ELF-1 (cell line): ENCODE data around the gene TLE4.

ENCODE experiments used
- DNase-seq: peaks from one replicate; pipeline ENCODE4 v3.0.0-alpha.2; 2016; ENCODE audit warnings: low read depth, low spot score

Gene TLE4

DNA sequence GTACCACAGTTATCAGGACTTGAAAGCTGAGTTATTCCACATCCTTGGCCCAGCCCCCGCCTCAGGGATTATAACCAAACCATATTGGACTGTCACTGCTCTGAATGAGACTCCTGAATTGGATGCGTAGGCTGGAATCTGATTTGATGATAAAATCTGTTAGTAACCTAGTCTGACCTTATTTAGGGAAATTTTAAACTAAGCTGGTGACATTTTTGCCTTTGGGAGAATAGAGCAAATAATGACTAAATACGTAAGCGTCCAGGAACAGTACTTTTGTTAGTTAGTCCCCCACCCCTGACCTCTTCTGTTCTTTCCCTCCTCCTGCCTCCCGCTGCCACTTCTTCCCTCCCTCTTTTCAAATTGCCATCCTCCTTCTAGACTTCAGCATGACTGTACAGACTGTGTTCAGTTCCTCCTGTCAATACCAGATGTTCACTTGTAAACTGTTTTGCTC is 92.6 kb downstream of the TLE4 start:
- DNase-seq = no peak

GRCh38 chr9:79665369-79665768 is 93.6 kb downstream of the TLE4 start:
- DNase-seq = no peak

DNA sequence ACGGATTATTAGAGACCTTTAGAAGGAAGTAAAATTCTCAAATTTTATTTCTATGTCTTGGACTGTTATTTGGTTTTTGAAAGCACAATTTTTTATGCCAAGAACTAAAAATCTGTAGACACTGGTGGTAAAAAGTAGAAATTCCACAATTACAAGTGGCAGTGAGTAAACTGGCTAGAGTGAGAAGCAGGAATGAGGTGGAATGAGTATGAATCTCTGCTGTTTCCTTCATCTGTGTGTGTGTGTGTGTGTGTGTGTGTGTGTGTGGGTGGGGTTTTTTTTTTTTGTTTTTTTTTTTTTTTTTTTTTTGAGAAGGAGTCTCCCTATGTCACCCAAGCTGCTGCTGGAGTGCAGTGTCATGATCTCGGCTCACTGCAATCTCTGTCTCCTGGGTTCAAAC is 94.2 kb downstream of the TLE4 start:
- DNase-seq = no peak

DNA sequence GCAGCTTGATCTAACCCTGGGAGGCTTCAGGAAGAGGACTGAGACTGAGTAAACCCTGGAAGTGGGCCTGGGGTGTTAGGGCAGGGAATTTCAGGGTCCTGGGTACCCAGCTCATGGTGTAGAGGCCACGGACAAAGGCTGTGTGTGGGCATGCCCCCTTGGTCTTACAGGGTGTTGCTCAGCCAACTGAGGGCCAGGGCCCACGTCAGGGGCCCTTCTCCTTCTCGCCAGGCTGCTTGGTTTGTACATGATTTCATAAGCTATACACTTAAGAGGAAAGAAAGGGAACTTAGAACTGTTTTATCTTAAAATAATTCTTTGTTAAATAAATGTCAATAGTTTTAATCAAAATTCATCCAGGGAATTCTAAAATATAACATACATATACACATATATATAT is 95.4 kb downstream of the TLE4 start:
- DNase-seq = no peak

DNA sequence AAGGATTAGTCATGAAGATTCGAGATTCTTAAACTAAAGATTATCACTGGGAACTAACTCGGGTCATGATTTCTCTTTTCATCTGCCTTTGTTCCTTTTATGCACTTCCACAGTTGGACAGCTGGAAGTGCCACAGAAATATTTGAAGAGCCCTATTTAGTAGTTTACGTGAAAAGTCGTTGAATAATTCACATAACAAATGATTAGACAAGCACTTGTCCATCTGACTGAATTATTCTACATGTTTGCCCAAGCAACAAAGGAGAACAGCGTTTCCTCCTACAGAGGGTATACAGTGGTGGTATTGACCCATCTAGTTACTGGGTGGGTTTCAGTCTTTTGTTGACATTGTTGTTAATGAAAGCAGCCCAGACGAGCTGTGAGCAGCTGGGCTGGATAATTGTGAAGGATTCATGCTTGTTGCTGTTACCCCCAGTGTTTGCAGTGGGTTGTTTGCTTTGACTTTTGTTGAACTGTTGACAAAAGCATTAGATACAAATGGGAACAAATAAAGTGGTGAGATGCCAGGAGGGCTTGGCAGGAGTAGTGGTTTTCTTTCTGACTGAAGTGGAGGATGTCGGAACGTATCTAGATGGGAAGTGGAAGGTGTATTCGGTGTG is 96.2 kb downstream of the TLE4 start:
- DNase-seq = no peak

- no peak for DNase-seq
Measured at GRCh38 chr9:79668956-79669355, 97.2 kb downstream of the TLE4 start.

DNA sequence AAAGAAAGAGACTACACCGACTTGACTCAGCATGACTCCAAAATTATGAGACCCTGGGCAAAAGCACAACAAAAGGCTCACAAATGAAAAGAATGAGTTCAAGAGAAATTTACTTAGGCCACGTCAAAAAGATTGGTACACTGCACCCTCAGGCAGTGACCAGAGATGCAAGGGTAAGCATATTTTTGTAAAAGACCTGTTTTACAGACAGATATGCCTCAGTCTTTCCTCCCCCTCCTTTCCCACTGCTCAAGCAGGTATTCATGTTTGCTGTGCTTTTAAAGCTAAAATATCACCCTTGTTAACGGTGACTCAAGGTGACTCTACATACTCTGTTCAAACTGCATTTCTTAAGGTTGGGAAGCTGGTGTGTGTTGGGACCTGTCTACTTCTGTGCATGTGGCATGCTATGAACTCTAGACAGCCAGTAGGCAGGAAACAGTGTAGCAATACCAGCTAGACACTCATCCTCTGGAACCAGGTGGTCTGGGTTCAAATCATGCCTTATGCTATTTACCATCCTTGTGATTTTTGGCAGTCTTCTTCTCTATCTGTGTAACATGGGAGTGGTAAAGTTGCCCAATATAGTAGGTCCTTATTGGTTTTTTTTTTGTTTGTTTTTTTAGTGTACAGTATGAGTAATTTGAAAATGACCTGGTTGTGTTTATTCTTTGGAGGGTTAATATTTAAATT is 98.7 kb downstream of the TLE4 start:
- no peak for DNase-seq

DNA sequence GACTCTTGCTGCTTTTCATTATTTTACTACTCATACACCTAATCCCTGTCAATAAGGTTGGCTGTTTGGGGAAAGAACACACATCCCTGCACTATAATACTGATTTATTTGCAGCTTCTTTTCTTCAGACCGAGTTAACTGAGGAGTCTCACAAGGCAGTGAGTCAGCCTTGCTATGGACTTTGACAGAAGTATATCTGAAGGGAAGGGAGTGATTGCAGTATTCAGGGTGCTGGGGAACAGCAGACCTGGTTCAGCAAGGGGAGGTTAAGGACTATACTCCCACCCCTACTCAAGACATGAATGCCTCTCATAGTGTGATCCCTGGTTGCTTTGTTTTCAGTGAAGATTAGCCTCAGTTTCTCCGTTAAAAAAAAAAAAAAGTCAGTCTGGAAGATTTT is 99.8 kb downstream of the TLE4 start:
- DNase-seq = no peak

DNA sequence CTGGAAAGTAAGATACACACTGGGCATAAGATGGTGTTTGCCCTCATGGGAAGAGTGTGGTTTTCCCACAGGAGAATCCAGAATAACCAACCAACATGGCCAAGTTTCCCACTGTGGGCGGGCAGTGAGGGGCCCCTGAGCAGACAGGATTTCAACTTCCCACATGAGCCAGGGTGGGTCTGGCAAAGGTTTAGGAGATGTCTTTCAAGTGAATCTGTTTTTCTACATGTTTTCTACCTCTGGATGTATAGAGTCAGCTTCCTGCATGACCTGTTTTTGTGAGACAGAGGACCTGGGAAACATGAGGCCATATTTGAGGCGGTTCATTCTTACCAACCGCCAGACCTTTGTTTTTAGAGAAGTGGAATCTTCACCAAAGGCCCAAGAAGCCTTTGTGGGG is 100.5 kb downstream of the TLE4 start:
- DNase-seq = peak; percentile 26

DNA sequence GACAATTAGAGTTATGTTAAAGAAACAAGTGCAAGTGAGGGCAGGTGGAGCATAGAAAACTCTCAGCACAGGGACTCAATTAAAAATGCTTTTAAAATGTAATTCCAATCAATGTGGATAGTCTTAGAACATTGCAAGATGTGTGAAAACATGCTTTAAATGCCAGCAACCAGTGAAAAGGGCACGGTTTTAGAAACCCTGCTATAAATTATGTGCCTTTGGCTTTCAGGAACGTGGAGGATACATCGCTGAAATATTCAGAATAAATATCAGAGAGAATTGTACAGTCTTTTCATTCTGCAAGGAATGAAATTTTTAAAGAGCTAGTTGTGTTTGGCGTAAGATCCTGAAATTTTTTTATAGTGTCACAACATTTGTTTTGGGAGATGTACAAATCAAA is 101.1 kb downstream of the TLE4 start:
- no peak for DNase-seq

DNA sequence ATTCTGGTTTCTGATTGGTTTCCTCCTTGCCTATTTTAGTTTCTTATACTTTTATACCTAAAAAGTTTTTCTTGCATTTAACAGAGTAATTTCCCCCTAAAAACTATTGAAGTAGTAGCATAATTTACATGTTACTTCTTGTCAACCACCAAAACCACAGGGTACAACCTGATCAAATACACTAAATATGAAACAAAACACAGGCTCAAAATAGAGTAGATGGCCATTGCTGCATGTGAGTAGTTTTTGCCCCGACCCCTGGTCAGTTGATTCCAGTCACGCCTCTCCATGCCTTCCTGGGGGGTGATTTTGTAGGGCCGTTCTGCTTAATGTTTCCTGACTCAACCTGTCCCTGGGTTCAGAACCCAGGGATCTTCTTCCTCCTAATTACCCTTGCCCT is 101.8 kb downstream of the TLE4 start:
- DNase-seq = no peak

DNA sequence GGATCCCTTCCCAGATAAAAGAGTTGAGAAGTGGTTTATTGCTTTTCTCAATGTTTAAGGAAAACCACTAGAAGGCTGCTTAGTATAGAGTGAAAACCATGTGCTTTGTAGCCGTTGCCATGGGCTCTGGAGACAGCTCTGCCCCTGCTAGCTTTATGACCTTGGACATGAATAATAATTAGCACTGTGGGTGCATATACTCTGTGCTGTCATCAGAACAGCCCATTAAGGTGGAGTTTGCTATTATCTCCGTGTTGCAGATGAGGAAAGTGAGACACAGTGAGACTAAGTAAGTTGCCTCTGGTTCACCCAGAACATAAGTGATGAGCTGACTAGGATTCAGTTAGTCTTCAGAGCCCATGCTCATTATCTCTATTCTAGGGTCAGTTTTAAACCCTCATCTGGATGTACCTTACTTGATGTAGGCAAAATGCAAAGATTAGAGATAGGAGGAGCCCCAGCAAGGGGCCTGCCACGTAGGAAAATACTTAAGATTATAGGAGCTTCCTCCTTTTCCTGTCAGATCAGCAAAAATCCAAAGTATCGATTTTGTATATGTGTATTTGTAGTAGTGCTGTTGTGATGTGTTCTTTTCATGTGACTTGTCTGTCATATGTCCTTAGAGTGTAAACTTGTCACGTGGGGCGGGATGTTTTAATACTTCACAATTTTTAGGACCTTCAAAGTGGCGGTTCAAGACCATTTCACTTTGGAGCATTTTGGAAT is 102.5 kb downstream of the TLE4 start:
- DNase-seq = no peak

DNA sequence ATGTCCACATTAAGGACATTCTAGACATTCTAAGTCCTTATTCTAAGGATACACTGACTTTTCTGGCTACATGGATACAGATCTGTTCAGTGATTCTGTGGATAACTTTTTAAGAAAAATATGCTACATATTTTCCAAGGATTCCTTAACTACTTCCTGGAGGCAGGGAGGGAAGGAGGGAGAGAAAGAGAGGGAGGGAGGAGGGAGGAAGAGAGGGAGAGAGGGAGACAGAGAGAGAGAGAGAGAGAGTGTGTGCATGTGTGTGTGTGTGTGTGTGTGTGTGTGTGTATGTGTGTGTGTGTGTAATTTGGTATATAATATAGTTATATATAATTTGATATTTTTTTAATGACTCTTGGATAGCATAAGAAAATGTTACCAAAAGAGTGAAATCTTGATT is 109.8 kb downstream of the TLE4 start:
- no peak for DNase-seq

- peak; percentile 54 for DNase-seq
Measured at GRCh38 chr9:79682076-79682736, 110.4 kb downstream of the TLE4 start.

- DNase-seq = no peak
Measured at GRCh38 chr9:79684059-79684458, 112.3 kb downstream of the TLE4 start.

DNA sequence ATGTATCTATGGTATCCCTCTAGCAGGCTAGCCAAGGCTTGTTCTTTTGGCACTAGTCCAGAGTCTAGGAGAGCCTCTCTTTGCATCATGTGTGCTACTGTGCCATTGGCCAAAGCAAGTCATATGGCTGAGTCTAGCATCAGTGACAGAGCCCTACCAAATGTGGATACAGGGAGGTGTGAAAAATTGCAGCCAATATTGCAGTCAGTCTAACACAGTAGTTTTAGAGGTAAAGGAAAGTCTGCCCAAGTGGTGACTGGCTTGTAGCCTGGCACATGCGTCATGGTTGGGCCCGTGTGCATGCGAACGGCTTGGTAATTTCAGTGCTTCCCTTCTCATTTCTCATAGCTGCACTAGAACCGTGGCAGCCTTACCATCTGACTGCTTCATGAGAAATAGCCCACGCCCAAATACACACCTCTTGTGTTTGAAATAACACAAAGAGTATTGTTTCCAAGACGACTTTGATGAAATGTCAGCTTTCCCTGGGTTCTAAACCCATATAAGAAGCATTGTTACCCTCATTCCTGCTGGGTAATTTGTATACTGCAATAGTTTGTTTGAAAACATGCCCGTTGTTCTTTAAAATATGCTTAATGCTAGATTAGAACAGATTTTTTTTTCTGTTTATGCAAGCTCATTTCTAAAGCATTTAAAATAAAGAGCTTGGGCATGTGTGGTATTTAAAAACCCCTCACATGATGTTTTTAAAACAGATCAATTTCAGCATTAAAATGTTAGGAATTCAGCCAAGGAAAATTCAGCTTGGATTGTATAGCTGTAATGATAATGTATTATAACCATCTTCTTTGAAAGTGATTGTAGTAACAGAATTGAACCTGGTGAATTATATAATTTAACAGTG is 113.2 kb downstream of the TLE4 start:
- no peak for DNase-seq

DNA sequence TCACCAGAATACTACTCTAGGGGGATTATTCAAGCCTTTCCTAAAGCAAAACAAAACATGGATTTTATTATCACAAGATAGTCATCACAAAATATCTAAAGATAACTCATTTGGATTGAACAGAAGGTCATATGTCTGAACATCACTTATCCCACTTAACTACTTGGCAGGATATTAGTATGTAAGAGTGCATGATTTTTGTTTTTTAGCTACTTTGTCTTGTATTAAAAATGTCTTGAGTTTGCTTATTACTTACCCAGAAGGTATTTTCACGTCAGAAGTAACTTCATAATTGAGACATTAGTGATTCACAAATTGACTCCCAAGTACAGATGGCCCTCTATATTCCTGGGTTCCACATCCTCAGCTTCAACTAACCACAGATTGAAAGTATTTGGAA is 113.8 kb downstream of the TLE4 start:
- no peak for DNase-seq

DNA sequence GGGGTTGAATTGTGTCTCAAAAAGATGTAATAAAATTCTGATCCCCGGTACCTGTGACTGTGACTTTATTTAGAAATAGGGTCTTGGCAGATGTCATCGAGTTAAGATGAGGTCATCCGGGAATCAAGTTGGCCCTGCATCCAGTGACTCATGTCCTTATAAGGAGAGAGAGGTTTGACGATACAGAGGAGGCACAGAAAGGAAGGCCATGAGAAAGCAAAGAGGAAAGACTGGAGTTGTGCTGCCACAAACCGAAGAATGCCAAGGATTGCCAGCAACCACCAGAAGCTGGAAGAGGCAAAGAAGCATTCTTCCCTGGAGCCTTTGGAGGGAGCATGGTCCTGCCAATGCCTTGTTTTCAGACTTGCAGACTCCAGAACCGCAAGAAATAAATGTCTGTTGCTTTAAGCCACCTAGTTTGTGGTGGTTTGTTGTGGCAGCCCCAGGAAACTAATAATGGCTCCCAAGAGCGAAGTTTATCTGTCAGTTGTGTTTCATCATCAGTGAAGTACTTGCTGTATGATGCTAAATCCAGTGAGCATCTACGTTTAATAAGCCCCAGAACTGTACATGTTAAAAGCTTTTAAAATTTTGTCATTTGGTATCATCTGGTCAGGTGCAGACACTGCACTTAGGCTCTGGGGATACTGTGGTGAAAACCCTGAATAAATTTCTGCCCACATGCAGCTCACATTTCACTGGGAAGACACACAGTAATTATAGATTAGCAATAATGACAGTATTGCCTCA is 114.8 kb downstream of the TLE4 start:
- DNase-seq = peak; percentile 29

DNA sequence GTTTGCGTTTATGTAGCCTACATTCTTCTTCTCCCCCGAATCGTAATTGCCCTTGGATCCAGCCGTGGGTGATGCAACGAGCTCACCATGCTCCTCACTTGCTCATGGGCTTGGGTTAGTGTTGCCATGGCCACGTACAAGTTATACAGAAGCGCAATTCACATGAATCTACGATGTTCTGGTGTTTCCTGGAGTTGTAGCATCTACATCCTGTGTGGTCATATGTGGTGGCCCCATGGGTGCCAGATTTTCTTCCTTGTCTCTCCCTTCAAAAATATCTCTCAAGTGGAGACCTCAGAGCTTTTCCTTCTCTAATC is 115.3 kb downstream of the TLE4 start:
- no peak for DNase-seq

DNA sequence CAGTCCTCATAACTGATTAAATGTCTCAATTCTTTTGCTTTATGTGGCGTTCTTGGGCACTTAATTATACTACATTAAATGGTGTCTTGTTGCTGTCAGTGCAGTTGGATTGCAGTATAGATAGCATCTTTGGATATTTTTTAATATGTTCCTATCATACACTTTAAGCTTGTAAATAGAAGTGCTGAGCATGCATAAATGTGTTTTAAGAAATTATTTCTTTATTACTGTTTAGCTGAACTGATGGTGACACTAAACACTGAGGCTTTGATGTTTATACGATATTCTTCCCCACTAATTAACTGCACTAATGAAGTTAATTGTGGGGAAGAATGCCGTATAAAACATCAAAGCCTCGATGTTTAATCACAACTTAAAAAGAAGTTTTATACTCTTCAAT is 116.6 kb downstream of the TLE4 start:
- no peak for DNase-seq

GRCh38 chr9:79689576-79689975 is 117.8 kb downstream of the TLE4 start:
- peak; percentile 25 for DNase-seq
